Neural crest cell (in vitro differentiated cells): ENCODE measurements around the gene SHISA4. TPM values are rescaled to one million over a fixed set of nuclear protein-coding genes. Genes with fewer than 3 reads are reported as not detected.
"Not testable (repeated sequence)": the region's sequence is repeated elsewhere in the genome, so short reads cannot be mapped to it uniquely, and the experiment has no call there.

Experiments
- DNase-seq: peaks from one replicate; pipeline ENCODE4 v3.0.0; 2021; ENCODE audit warnings: low read depth, mixed read lengths, low spot score
- H3K27ac Mint-ChIP-seq: one replicate; pipeline ENCODE4 v1.8.0; 2021; ENCODE audit warnings: mild to moderate bottlenecking, mixed read lengths; ENCODE audit not compliant: unreplicated experiment
- H3K27me3 Mint-ChIP-seq: 2 replicates; pipeline ENCODE4 v1.8.0; 2021; ENCODE audit warnings: low read depth, mild to moderate bottlenecking, mixed read lengths
- H3K36me3 Mint-ChIP-seq: 2 replicates; pipeline ENCODE4 v1.8.0; 2021; ENCODE audit warnings: low read depth, mild to moderate bottlenecking, mixed read lengths
- H3K4me1 Mint-ChIP-seq: 2 replicates; pipeline ENCODE4 v1.8.0; 2021; ENCODE audit warnings: mixed read lengths
- H3K4me3 Mint-ChIP-seq: one replicate; pipeline ENCODE4 v1.8.0; 2021; ENCODE audit warnings: mild to moderate bottlenecking, mixed read lengths
- H3K9me3 Mint-ChIP-seq: 2 replicates; pipeline ENCODE4 v1.8.0; 2021; ENCODE audit warnings: mixed read lengths
- CTCF ChIP-seq: fragments of 200-600 bp; sonication (generic); conservative IDR thresholded peaks from 2 replicates; pipeline ENCODE4 v1.5.0; 2021; ENCODE audit warnings: antibody characterized with exemption, mild to moderate bottlenecking
- long read RNA-seq: library from polyadenylated mRNA; unstranded; transcript quantifications from one replicate; pipeline ENCODE4 v2.0.0, GENCODE V29; 2020
- total RNA-seq: library from RNA; stranded (reverse); gene quantifications from 2 replicates; pipeline ENCODE4 v1.2.1, GENCODE V29; 2021

SHISA4 gene
- total RNA-seq = 10.8 and 11.7 TPM in 2 replicates
- long read RNA-seq = 0 reads

DNA sequence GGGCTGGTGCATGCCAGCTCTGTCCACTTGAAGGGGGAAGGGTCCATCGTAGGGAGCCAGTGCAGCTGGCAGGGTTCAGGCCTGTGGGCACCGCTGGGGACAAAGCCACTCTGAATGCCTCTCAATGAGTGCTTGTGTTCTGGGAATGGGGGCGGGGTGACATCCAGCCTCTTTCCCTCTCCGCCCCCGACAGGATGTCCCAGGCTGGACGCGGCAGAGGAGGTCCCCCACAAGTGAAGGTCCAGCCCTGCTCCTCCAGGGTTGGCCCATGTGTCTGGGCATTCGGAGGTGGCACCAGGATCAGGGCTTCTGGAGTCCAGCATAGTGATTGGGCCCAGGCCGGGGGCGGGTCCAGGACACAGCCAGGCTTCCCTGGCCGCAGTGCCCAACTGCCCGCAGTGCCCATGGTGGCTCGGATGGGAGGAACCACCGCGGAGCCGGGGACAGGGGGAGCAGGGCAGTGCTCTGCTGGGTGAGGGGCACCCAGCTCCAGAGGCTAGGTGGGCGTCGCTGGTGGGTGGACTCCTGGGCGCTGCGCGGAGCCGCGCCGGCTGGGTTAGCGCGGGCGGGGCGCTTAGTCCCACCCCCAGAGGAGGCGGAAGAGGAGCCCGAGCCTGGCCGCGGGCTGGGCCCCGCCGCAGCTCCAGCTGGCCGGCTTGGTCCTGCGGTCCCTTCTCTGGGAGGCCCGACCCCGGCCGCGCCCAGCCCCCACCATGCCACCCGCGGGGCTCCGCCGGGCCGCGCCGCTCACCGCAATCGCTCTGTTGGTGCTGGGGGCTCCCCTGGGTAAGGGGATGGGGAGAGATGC, at the start of gene SHISA4:
TSS of gene SHISA4 (plus strand) at position 617 of the 808 bp plus-strand sequence. CDS start at position 714, 97 bp downstream.
- peak; percentile 48 for DNase-seq
- peaks cover 25% of the 10 kb centered on the region for H3K4me1 Mint-ChIP-seq
- no peaks in the 10 kb centered on the region for H3K9me3 Mint-ChIP-seq
- H3K27me3 Mint-ChIP-seq = peaks cover 12% of the 10 kb centered on the region
- H3K4me3 Mint-ChIP-seq = peak within 1 kb of the TSS; percentile 88
- no peaks in the 10 kb centered on the region for H3K36me3 Mint-ChIP-seq
- peak within 1 kb of the TSS; percentile 87 for H3K27ac Mint-ChIP-seq
- TF ChIP-seq CTCF = no peak

GRCh38 chr1:201839089-201839488, 49.6 kb upstream of the SHISA4 start:
- H3K36me3 Mint-ChIP-seq, H3K27ac Mint-ChIP-seq, H3K9me3 Mint-ChIP-seq, DNase-seq, H3K27me3 Mint-ChIP-seq, H3K4me3 Mint-ChIP-seq, H3K4me1 Mint-ChIP-seq: not testable (repeated sequence)

- no peaks in the 10 kb centered on the region for H3K27me3 Mint-ChIP-seq
- H3K36me3 Mint-ChIP-seq = peaks cover 6% of the 10 kb centered on the region
- H3K4me3 Mint-ChIP-seq = no peak overlapping the region
- no peak overlapping the region for H3K27ac Mint-ChIP-seq
- no peaks in the 10 kb centered on the region for H3K9me3 Mint-ChIP-seq
- no peaks in the 10 kb centered on the region for H3K4me1 Mint-ChIP-seq
- no peak for TF ChIP-seq CTCF
- DNase-seq = no peak
These were observed 48.6 kb upstream of the SHISA4 start for GRCh38 chr1:201840055-201840454.

GRCh38 chr1:201840490-201840889, 48.2 kb upstream of the SHISA4 start:
- Mint-ChIP-seq H3K36me3 (peaks cover 6% of the 10 kb centered on the region), H3K9me3 (no peaks in the 10 kb centered on the region), H3K4me1 (no peaks in the 10 kb centered on the region), H3K27me3 (no peaks in the 10 kb centered on the region), H3K27ac (no peak overlapping the region), H3K4me3 (no peak overlapping the region)
- no peak for DNase-seq
- TF ChIP-seq CTCF = no peak

- Mint-ChIP-seq H3K27me3 (no peaks in the 10 kb centered on the region), H3K4me1 (no peaks in the 10 kb centered on the region), H3K9me3 (no peaks in the 10 kb centered on the region), H3K36me3 (peaks cover 6% of the 10 kb centered on the region), H3K4me3 (no peak overlapping the region), H3K27ac (no peak overlapping the region)
- DNase-seq = no peak
- no peak for TF ChIP-seq CTCF
These were observed 47.3 kb upstream of the SHISA4 start for GRCh38 chr1:201841265-201841912.

DNA sequence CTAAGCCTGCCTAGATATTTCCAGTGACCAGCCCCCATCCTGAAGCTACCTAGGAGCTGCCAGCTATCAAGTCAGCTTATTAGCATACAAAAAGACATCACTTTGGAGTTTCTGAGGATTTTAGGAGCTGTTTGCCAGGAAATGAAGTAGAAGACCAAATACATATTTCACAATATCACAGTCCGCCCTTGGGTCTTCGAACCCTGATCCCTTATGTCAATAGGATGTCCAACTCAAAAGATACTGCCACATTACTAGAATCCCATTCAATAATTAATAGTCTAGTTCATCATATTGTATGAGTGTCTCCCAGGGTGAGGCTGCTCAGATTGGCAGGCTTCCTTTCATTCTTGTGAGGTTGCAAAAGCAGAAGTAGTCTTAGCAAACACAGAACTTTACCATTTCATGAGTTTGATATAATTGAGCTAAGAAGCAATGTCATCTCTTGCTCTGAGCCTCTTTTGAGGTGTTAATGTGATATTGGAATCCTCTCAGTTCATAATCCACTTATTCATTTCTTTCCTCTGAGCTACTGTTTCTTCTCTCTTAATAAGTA, 46.1 kb upstream of the SHISA4 start:
- Mint-ChIP-seq H3K27ac (no peak overlapping the region), H3K36me3 (peaks cover 6% of the 10 kb centered on the region), H3K4me1 (no peaks in the 10 kb centered on the region), H3K9me3 (no peaks in the 10 kb centered on the region), H3K27me3 (no peaks in the 10 kb centered on the region), H3K4me3 (no peak overlapping the region)
- no peak for DNase-seq
- no peak for TF ChIP-seq CTCF
